SK-N-SH treated with all-trans-retinoic acid at 6 μM for 48 hours (cell line): ENCODE results near the gene HOXD11.

Source experiments
- ATAC-seq: fragments of 200-7000 bp; cut with Tn5 transposase; 3 replicates; pipeline ENCODE4 v1.9.1; 2020; ENCODE audit warnings: mild to moderate bottlenecking, moderate library complexity
- CREB5 ChIP-seq: fragments of 250-450 bp; sonication (Bioruptor Pico); IDR thresholded peaks from 2 replicates; pipeline ENCODE4 v1.5.1; 2020; ENCODE audit warnings: low read depth, mild to moderate bottlenecking, moderate library complexity
- CSDC2 ChIP-seq: fragments of 250-450 bp; sonication (Bioruptor Pico); IDR thresholded peaks from 2 replicates; pipeline ENCODE4 v1.5.0; 2020; ENCODE audit warnings: mild to moderate bottlenecking, moderate library complexity
- ESRRG ChIP-seq: fragments of 250-450 bp; sonication (Bioruptor Pico); IDR thresholded peaks from 2 replicates; pipeline ENCODE4 v1.6.1; 2021; ENCODE audit warnings: mild to moderate bottlenecking
- GLIS3 ChIP-seq: fragments of 250-450 bp; sonication (Bioruptor Pico); IDR thresholded peaks from 2 replicates; pipeline ENCODE4 v1.5.0; 2020; ENCODE audit warnings: mild to moderate bottlenecking, moderate library complexity
- ISL1 ChIP-seq: fragments of 250-450 bp; sonication (Bioruptor Pico); IDR thresholded peaks from 2 replicates; pipeline ENCODE4 v2.1.2; 2022; ENCODE audit warnings: mild to moderate bottlenecking, moderate library complexity
- POU6F1 ChIP-seq: fragments of 250-450 bp; sonication (Bioruptor Pico); IDR thresholded peaks from 2 replicates; pipeline ENCODE4 v1.8.0; 2021; ENCODE audit warnings: low read depth, mild to moderate bottlenecking, moderate library complexity, borderline replicate concordance
- PPARA ChIP-seq: fragments of 250-450 bp; sonication (Bioruptor Pico); IDR thresholded peaks from 2 replicates; pipeline ENCODE4 v1.5.0; 2020; ENCODE audit warnings: mild to moderate bottlenecking, borderline replicate concordance
- RARB ChIP-seq: fragments of 250-450 bp; sonication (Bioruptor Pico); IDR thresholded peaks from 2 replicates; pipeline ENCODE4 v1.8.0; 2021; ENCODE audit warnings: mild to moderate bottlenecking, moderate library complexity
- TCF4 ChIP-seq: fragments of 250-450 bp; sonication (Bioruptor Pico); IDR thresholded peaks from 2 replicates; pipeline ENCODE4 v1.8.0; 2021; ENCODE audit warnings: mild to moderate bottlenecking, moderate library complexity, borderline replicate concordance
- TOX ChIP-seq: fragments of 250-450 bp; sonication (Bioruptor Pico); IDR thresholded peaks from 2 replicates; pipeline ENCODE4 v1.8.0; 2021; ENCODE audit warnings: mild to moderate bottlenecking, moderate library complexity, borderline replicate concordance
- TSHZ2 ChIP-seq: fragments of 250-450 bp; sonication (Bioruptor Pico); IDR thresholded peaks from 2 replicates; pipeline ENCODE4 v1.5.0; 2020; ENCODE audit warnings: mild to moderate bottlenecking, moderate library complexity
- ZC3H10 ChIP-seq: fragments of 250-450 bp; sonication (Bioruptor Pico); IDR thresholded peaks from 2 replicates; pipeline ENCODE4 v1.5.1; 2021; ENCODE audit warnings: mild to moderate bottlenecking, moderate library complexity
- ZFP30 ChIP-seq: fragments of 450-650 bp; formaldehyde crosslinking; IDR thresholded peaks from 2 replicates; pipeline ENCODE4 v1.5.0; 2022; ENCODE audit warnings: mild to moderate bottlenecking, moderate library complexity
- ZNF565 ChIP-seq: fragments of 450-650 bp; formaldehyde crosslinking; conservative IDR thresholded peaks from 2 replicates; pipeline ENCODE4 v1.5.0; 2020; ENCODE audit warnings: low read depth, mild to moderate bottlenecking, moderate library complexity
- ZNF8 ChIP-seq: fragments of 450-650 bp; formaldehyde crosslinking; IDR thresholded peaks from 2 replicates; pipeline ENCODE4 v1.5.0; 2020; ENCODE audit warnings: mild to moderate bottlenecking, moderate library complexity
- TF ChIP-seq, protein P1 (sequence below): fragments of 250-450 bp; sonication (Bioruptor Pico); IDR thresholded peaks from 2 replicates; pipeline ENCODE4 v1.8.0; 2020; ENCODE audit warnings: mild to moderate bottlenecking, moderate library complexity, borderline replicate concordance

The HOXD11 gene

GRCh38 chr2:176110415-176111308, 3.6 kb downstream of the HOXD11 start:
- no peak for ATAC-seq
- TF ChIP-seq ZNF8 = no peak
- no peak for TF ChIP-seq TOX (CRISPR knock-in tag)
- TF ChIP-seq CSDC2 = no peak
- no peak for TF ChIP-seq ZFP30 (CRISPR knock-in tag)
- no peak for TF ChIP-seq TSHZ2 (CRISPR knock-in tag)
- TF ChIP-seq, protein P1, sequence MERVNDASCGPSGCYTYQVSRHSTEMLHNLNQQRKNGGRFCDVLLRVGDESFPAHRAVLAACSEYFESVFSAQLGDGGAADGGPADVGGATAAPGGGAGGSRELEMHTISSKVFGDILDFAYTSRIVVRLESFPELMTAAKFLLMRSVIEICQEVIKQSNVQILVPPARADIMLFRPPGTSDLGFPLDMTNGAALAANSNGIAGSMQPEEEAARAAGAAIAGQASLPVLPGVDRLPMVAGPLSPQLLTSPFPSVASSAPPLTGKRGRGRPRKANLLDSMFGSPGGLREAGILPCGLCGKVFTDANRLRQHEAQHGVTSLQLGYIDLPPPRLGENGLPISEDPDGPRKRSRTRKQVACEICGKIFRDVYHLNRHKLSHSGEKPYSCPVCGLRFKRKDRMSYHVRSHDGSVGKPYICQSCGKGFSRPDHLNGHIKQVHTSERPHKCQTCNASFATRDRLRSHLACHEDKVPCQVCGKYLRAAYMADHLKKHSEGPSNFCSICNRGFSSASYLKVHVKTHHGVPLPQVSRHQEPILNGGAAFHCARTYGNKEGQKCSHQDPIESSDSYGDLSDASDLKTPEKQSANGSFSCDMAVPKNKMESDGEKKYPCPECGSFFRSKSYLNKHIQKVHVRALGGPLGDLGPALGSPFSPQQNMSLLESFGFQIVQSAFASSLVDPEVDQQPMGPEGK (CRISPR knock-in tag) = no peak
- TF ChIP-seq GLIS3 (CRISPR knock-in tag) = no peak
- TF ChIP-seq PPARA = no peak
- no peak for TF ChIP-seq ZNF565 (CRISPR knock-in tag)
- TF ChIP-seq ZC3H10 = no peak

DNA sequence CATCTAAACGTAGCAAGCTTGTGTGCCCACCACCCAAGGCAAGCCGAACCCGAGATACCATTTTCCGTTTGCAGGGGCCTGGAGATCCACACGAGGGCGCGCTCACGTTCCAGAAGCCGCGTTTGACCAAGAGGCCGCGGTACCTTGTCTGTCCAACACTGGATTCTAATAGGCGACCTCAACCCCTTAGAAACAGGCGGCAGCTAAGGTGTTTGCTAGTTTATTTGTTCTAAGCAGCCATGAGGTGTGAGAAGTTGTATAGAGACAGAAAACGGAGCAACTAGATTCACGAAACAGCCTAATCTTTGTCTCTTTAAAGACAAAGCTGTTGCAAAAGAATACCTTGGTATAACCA, 4.2 kb downstream of the HOXD11 start:
- ATAC-seq = peak; percentile 79
- TF ChIP-seq ZFP30 (CRISPR knock-in tag) (no peak), ESRRG (no peak), CREB5 (CRISPR knock-in tag) (no peak), TOX (CRISPR knock-in tag) (no peak), TSHZ2 (CRISPR knock-in tag) (no peak), ZNF8 (no peak)

- TF ChIP-seq ISL1 (CRISPR knock-in tag) (no peak), ESRRG (no peak), RARB (CRISPR knock-in tag) (no peak), PPARA (no peak), ZNF565 (CRISPR knock-in tag) (no peak), ZNF8 (no peak), POU6F1 (no peak), TSHZ2 (CRISPR knock-in tag) (no peak), TOX (CRISPR knock-in tag) (no peak), TCF4 (CRISPR knock-in tag) (no peak), ZC3H10 (no peak)
- ATAC-seq = no peak; the same call in 2 of the 3 replicates
Observed at GRCh38 chr2:176111846-176112374, 4.8 kb downstream of the HOXD11 start.
